ENCODE measurements around the gene PALLD. TPM values are rescaled to one million over a fixed set of nuclear protein-coding genes. Genes with fewer than 3 reads are reported as not detected.

The PALLD gene
- total and polyA plus RNA-seq, 2 of the 13 experiments (the other 11 are each of a cell fraction or from before 2014, with no cell fraction given), result 0.50 to 1.5 TPM

- H3K4me2 ChIP-seq (ENCODE audit: low read depth, low read length), result no peak overlapping the region
- in situ Hi-C loops (cut with HindIII; ENCODE audit: extremely low pct_ligation_motif_present, low pct_unique_long_range_greater_than_20kb) (no loop called here), intact Hi-C loops (cut with micrococcal nuclease; ENCODE audit: unreplicated experiment) (no loop called here)
- H3K79me2 ChIP-seq (ENCODE audit: insufficient read depth, low read length), result no peaks in the 10 kb centered on the region
- BruUV-seq (replicated peaks), result no TSS peak
- POLR2A ChIA-PET, result no interaction called here
- H3K27me3 ChIP-seq (ENCODE audit: control insufficient read depth in 1 of 2, insufficient read depth in 2 of 2, low read length in 2 of 2), result no peaks in the 10 kb centered on the region
- FAIRE-seq (no peak), ATAC-seq (peak; percentile 42; the same call in 1 of the 3 replicates), DNase-seq (ENCODE audit: low spot score) (peak; percentile 10)
- H3K4me1 ChIP-seq (ENCODE audit: insufficient read depth, low read length), result 0 out of 2 replicates have a peak, but pooled peaks cover 7% of the 10 kb centered on the region
- WGBS (ENCODE audit: low lambda C conversion rate), result 59% methylated on average over 2 of the region's 2 CpGs
- no peak overlapping the region for H3K27ac ChIP-seq (ENCODE audit: extremely low read length, insufficient read depth, low read length)
- no peaks in the 10 kb centered on the region for H3K36me3 ChIP-seq (replicated peaks in 1 of 2; ENCODE audit: control insufficient read depth in 1 of 2, insufficient read depth in 2 of 2, low read length in 2 of 2)
- no peak overlapping the region for H2AFZ ChIP-seq (ENCODE audit: low read length)
- H3K9ac ChIP-seq (ENCODE audit: insufficient read depth, low read depth, low read length), result no peak overlapping the region
- CTCF ChIA-PET (ENCODE audit: low intra/inter-chr PET ratio, low total read pairs), result no interaction called here
- H3K9me3 ChIP-seq (ENCODE audit: low read length), result no peaks in the 10 kb centered on the region
- no peaks in the 10 kb centered on the region for H4K20me1 ChIP-seq (ENCODE audit: insufficient read depth, low read length)
- no peak overlapping the region for H3K4me3 ChIP-seq (replicated peaks in 1 of 3; ENCODE audit: insufficient read depth in 1 of 3, low read depth in 2 of 3, low read length in 3 of 3)
- TF ChIP-seq IKZF4 (CRISPR knock-in tag; IDR thresholded peaks at IDR 0.05; ENCODE audit: borderline replicate concordance, low read depth, not compliant biosample characterization) (no peak), E2F2 (CRISPR knock-in tag; IDR thresholded peaks at IDR 0.05; ENCODE audit: borderline replicate concordance) (no peak), PCBP1 (IDR thresholded peaks at IDR 0.05; ENCODE audit: borderline replicate concordance, low read depth, low read length) (no peak), PLSCR1 (CRISPR knock-in tag; IDR thresholded peaks at IDR 0.05; ENCODE audit: borderline replicate concordance) (no peak), SP4 (CRISPR knock-in tag; IDR thresholded peaks at IDR 0.05) (no peak), RARG (CRISPR knock-in tag; IDR thresholded peaks at IDR 0.05; ENCODE audit: low read depth) (no peak), RFX3 (CRISPR knock-in tag; IDR thresholded peaks at IDR 0.05) (no peak)
These were observed 349.0 kb downstream of the PALLD start for GRCh38 chr4:168845897-168846296.
